Smooth muscle cell (in vitro differentiated cells): ENCODE measurements around the gene WDR86. TPM values are rescaled to one million over a fixed set of nuclear protein-coding genes. Genes with fewer than 3 reads are reported as not detected.

Source experiments
- DNase-seq: peaks from one replicate; lab custom pipeline; 2025; ENCODE audit not compliant: unreplicated experiment; lab: John Stamatoyannopoulos, UW
- H2AFZ ChIP-seq: fragments of 200-600 bp; sonication (generic); 2 replicates; pipeline ENCODE4 v1.6.0; 2016; ENCODE audit warnings: antibody characterized with exemption, low read depth, mild to moderate bottlenecking
- H3F3A ChIP-seq: fragments of 200-600 bp; sonication (generic); 2 replicates; pipeline ENCODE4 v1.6.0; 2017; ENCODE audit warnings: antibody characterized with exemption, low read depth
- H3K27ac ChIP-seq: fragments of 200-600 bp; sonication (generic); 2 replicates; pipeline ENCODE4 v1.5.1; 2016; ENCODE audit warnings: low read depth, mild to moderate bottlenecking
- H3K27me3 ChIP-seq: fragments of 200-600 bp; sonication (generic); 2 replicates; pipeline ENCODE4 v1.6.1; 2016; ENCODE audit warnings: low read depth, mild to moderate bottlenecking
- H3K36me3 ChIP-seq: fragments of 200-600 bp; sonication (generic); 2 replicates; pipeline ENCODE4 v1.5.1; 2016; ENCODE audit warnings: low read depth
- H3K4me1 ChIP-seq: fragments of 200-600 bp; sonication (generic); 2 replicates; pipeline ENCODE4 v1.5.1; 2016; ENCODE audit warnings: low read depth
- H3K4me2 ChIP-seq: fragments of 200-600 bp; sonication (generic); 2 replicates; pipeline ENCODE4 v1.6.0; 2016; ENCODE audit warnings: mild to moderate bottlenecking
- H3K4me3 ChIP-seq: fragments of 200-600 bp; sonication (generic); 2 replicates; pipeline ENCODE4 v1.5.1; 2016; ENCODE audit warnings: mild to moderate bottlenecking
- H3K79me2 ChIP-seq: fragments of 200-600 bp; sonication (generic); 2 replicates; pipeline ENCODE4 v1.6.0; 2016; ENCODE audit warnings: low read depth, mild to moderate bottlenecking
- H3K9ac ChIP-seq: fragments of 200-600 bp; sonication (generic); 2 replicates; pipeline ENCODE4 v1.6.0; 2016; ENCODE audit warnings: low read depth
- H3K9me3 ChIP-seq: fragments of 200-600 bp; sonication (generic); replicated peaks from 2 replicates; pipeline ENCODE4 v1.5.1; 2016; ENCODE audit warnings: low read depth
- H4K20me1 ChIP-seq: fragments of 200-600 bp; sonication (generic); 2 replicates; pipeline ENCODE4 v1.6.0; 2016; ENCODE audit warnings: low read depth
- WGBS: methylation state at CpG from one replicate; pipeline ENCODE4 v1.1.7; 2016; ENCODE audit warnings: low lambda C conversion rate; 5-methylcytosine and 5-hydroxymethylcytosine counted together
- polyA plus RNA-seq: library from polyadenylated mRNA; unstranded; fragments of >200 nt; fragmentation: Nextera tagmentation; extraction: Ambion mirVana; gene quantifications from 2 replicates; pipeline ENCODE4 v1.2.1, GENCODE V29; 2016
- total RNA-seq: library from RNA; depleted of rRNA; stranded (reverse); fragments of >200 nt; gene quantifications from 2 replicates; pipeline ENCODE4 v1.2.3, GENCODE V29; 2014
- TF ChIP-seq, protein P1 (sequence below): fragments of 200-600 bp; sonication (generic); IDR thresholded peaks from 2 replicates; pipeline ENCODE4 v1.5.1; 2017; ENCODE audit warnings: borderline replicate concordance, mild to moderate bottlenecking, antibody characterized with exemption; ENCODE audit not compliant: insufficient read depth, poor library complexity, severe bottlenecking

Gene WDR86
- total and polyA plus RNA-seq, 2 experiments from 2014 or later = 1.3 to 4.1 TPM

DNA sequence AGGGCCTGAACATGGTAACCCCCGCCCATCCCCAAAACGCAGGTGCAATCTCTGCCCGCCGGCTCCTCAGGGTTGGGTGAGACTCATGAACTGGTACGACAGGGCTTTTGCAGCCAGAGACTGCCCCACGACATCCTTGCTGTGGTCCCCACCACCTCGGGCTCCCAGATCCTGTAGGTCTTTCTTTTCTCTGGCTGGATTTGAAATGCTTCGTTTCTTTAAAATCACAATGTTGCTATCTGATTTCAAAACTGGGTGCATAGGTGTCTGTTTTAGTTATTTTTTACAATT is 21.9 kb downstream of the WDR86 start:
- H3K27me3 ChIP-seq = peaks cover 12% of the 10 kb centered on the region
- 96% methylated on average over 8 of the region's 8 CpGs for whole genome bisulfite sequencing

DNA sequence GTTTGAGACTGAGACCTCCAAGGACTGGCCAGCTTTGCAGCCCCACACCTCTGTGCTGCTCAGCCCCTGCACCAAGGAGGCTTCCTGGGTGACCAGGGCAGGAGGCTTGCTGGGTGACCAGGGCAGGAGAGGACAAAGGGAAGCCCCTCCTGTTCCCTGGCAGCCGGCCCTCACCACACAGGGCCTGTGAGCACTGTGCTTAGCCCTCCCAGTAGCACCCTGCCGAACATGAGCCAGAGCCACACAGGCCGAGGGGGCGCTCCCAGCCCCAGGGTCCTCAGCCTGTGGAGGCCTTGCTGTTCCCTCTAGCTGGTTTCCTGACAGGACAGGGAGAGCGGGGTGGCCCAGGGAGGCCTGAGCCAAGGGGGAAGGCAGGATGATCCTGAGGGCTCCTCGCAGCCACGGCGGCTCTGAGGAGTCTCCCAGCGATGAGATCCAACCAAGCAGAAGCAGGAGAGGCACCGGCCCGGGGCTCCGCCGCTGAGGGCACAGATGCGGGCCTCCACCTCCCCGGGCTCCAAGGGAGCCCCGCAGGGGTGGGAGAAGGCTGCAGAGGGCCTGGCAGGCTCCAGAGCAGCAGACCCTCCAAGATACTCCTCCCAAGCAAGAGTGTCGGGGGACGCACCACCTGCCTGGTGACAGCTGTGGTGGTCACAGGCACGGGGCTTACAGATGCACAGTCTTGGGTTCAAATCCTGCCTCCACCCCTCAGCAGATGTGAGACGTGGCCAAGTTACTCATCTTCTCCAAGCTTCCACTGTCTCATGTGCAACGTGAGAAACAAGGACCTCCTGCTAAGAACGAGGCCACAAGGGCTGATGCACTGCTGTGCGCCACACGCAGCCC is 22.5 kb downstream of the WDR86 start:
- no peak for DNase-seq
- 93% methylated on average over 24 of the region's 24 CpGs for WGBS

More for the DNA sequence above, 21.9 kb downstream of the WDR86 start:
- Histone ChIP-seq H3F3A (no peaks in the 10 kb centered on the region), H3K4me2 (no peak overlapping the region), H2AFZ (no peak overlapping the region), H3K9me3 (no peaks in the 10 kb centered on the region), H3K4me1 (no peaks in the 10 kb centered on the region), H3K9ac (no peak overlapping the region), H3K27ac (no peak overlapping the region), H3K79me2 (no peaks in the 10 kb centered on the region), H3K4me3 (no peak overlapping the region), H3K36me3 (no peaks in the 10 kb centered on the region), H4K20me1 (no peaks in the 10 kb centered on the region)
- TF ChIP-seq, protein P1, sequence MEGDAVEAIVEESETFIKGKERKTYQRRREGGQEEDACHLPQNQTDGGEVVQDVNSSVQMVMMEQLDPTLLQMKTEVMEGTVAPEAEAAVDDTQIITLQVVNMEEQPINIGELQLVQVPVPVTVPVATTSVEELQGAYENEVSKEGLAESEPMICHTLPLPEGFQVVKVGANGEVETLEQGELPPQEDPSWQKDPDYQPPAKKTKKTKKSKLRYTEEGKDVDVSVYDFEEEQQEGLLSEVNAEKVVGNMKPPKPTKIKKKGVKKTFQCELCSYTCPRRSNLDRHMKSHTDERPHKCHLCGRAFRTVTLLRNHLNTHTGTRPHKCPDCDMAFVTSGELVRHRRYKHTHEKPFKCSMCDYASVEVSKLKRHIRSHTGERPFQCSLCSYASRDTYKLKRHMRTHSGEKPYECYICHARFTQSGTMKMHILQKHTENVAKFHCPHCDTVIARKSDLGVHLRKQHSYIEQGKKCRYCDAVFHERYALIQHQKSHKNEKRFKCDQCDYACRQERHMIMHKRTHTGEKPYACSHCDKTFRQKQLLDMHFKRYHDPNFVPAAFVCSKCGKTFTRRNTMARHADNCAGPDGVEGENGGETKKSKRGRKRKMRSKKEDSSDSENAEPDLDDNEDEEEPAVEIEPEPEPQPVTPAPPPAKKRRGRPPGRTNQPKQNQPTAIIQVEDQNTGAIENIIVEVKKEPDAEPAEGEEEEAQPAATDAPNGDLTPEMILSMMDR = no peak
- DNase-seq = no peak

DNA sequence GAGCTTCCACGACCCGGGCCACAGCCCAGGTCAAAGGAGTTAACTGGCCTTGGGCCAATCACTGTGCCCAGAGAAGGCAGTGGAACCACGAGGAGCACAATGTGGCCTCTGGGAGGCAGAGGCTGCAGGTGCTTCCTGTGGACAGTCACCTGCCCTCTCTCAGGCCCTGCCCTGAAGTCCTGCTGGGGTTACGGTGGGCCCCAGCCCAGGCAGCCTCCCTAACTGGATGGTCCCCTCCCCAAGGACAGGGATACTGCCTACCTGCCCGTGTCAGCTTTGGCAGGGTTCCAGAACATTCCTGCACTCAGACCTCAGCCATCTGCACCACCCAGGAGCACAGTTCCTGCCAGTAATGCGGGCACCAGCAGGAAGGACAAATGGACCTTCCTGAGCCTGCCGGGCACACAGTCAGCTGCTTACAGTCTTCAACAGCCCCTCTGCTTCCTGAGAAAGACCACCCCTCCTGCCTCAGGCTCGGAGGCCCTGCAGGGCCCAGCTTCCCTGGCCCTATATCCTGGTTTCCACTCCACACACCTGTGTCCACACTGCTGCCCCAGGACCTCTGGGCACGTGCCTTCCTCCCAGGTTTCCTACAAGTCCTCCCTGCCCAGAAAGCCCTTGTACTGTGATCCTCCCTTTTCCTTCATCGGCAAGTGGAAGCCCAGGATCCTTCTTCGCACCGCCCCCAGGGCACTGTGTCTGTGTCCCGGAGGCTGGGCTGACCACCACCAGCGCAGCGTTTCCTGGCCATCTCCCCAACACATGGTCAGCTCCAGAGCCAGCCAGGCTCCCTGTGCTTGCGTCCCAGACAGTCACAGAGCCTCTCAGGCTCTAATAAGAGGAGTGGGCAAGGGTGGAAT is 23.3 kb downstream of the WDR86 start:
- DNase-seq = no peak
- Histone ChIP-seq H3K9me3 (no peaks in the 10 kb centered on the region), H4K20me1 (no peaks in the 10 kb centered on the region), H3K36me3 (no peaks in the 10 kb centered on the region), H3K27me3 (peaks cover 26% of the 10 kb centered on the region), H3K4me3 (no peak overlapping the region), H3K4me2 (no peak overlapping the region), H3K79me2 (no peaks in the 10 kb centered on the region), H3K27ac (no peak overlapping the region), H2AFZ (no peak overlapping the region), H3F3A (no peaks in the 10 kb centered on the region), H3K9ac (no peak overlapping the region), H3K4me1 (peaks cover 8% of the 10 kb centered on the region)
- TF ChIP-seq, protein P1 = no peak
- 88% methylated on average over 16 of the region's 16 CpGs for WGBS

More for the DNA sequence above, 22.5 kb downstream of the WDR86 start:
- no peaks in the 10 kb centered on the region for H3K9me3 ChIP-seq
- peaks cover 18% of the 10 kb centered on the region for H3K27me3 ChIP-seq
- no peaks in the 10 kb centered on the region for H3F3A ChIP-seq
- H3K4me1 ChIP-seq = peaks cover under 1% of the 10 kb centered on the region
- H4K20me1 ChIP-seq = no peaks in the 10 kb centered on the region
- no peaks in the 10 kb centered on the region for H3K36me3 ChIP-seq
- no peak overlapping the region for H2AFZ ChIP-seq
- H3K4me3 ChIP-seq = no peak overlapping the region
- no peaks in the 10 kb centered on the region for H3K79me2 ChIP-seq
- TF ChIP-seq, protein P1 = no peak
- H3K9ac ChIP-seq = no peak overlapping the region
- no peak overlapping the region for H3K27ac ChIP-seq
- no peak overlapping the region for H3K4me2 ChIP-seq
